C4-2B (cell line): ENCODE results near the gene FANK1.

Source experiments
- ZFX ChIP-seq: fragments of 450-650 bp; IDR thresholded peaks from 2 replicates; pipeline ENCODE4 v1.6.1; 2017
- TF ChIP-seq, protein P1 (sequence below): fragments of 450-650 bp; conservative IDR thresholded peaks from 2 replicates; pipeline ENCODE4 v1.5.1; 2017; ENCODE audit warnings: mild to moderate bottlenecking

DNA sequence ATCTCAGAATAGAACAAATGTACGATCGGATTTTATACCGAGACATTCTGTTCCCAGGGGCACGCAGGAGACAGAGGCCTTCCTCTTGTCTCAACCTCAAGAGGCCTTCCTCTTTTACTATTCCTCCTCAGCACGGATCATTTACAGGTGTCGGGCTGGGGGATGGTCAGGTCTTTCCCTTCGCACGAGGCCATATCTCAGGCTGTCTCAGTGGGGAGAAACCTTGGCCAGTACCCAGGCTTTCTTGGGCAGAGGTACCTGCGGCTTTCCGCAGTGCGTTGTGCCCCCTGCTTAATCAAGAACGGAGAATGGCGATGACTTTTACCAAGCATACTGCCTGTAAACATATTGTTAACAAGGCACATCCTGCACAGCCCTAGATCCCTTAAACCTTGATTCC lies 44.2 kb downstream of the FANK1 start:
- TF ChIP-seq, protein P1, sequence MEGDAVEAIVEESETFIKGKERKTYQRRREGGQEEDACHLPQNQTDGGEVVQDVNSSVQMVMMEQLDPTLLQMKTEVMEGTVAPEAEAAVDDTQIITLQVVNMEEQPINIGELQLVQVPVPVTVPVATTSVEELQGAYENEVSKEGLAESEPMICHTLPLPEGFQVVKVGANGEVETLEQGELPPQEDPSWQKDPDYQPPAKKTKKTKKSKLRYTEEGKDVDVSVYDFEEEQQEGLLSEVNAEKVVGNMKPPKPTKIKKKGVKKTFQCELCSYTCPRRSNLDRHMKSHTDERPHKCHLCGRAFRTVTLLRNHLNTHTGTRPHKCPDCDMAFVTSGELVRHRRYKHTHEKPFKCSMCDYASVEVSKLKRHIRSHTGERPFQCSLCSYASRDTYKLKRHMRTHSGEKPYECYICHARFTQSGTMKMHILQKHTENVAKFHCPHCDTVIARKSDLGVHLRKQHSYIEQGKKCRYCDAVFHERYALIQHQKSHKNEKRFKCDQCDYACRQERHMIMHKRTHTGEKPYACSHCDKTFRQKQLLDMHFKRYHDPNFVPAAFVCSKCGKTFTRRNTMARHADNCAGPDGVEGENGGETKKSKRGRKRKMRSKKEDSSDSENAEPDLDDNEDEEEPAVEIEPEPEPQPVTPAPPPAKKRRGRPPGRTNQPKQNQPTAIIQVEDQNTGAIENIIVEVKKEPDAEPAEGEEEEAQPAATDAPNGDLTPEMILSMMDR, result no peak
- no peak for TF ChIP-seq ZFX
